HCT116 (cell line): ENCODE measurements around the gene CSN1S1. TPM values are rescaled to one million over a fixed set of nuclear protein-coding genes. Genes with fewer than 3 reads are reported as not detected.
"Not testable (repeated sequence)": the region's sequence is repeated elsewhere in the genome, so short reads cannot be mapped to it uniquely, and the experiment has no call there.

Experiments used
- ATAC-seq: fragments of 200-7000 bp; cut with Tn5 transposase; 2 replicates; pipeline ENCODE4 v1.9.1; 2020; ENCODE audit warnings: mild to moderate bottlenecking, moderate library complexity
- BruUV-seq: library from RNA; stranded (reverse); fragments of 400-500 nt; replicated peaks from 2 replicates; lab custom pipeline; 2021; lab: Mats Ljungman, UMichigan
- CTCF ChIA-PET: fragments of 300-600 bp; sonication (Branson Sonifier 250); formaldehyde crosslinking; loops from one replicate; lab custom pipeline; 2021; ENCODE audit warnings: antibody characterized with exemption; lab: Charles Lee
- POLR2A ChIA-PET: fragments of 300-600, 350-600 bp; sonication (Branson Sonifier 250); formaldehyde crosslinking; loops from one replicate; lab custom pipeline; 2021; ENCODE audit warnings: antibody characterized with exemption; lab: Charles Lee
- RAD21 ChIA-PET, 2 experiments: fragments of 300-600 bp; sonication (Branson Sonifier 250); formaldehyde crosslinking; loops; one replicate each; lab custom pipeline; 2023; ENCODE audit warnings: low total read pairs in 2 of 2; ENCODE audit not compliant: uncharacterized antibody in 2 of 2, unreplicated experiment in 2 of 2, low non-redundant PET in 1 of 2; lab: Charles Lee
- DNase-seq: peaks from one replicate; pipeline ENCODE4 v3.0.0-alpha.2; 2010; ENCODE audit warnings: low read depth, low spot score
- H2AFZ ChIP-seq: fragments of 200-600 bp; shearing (Covaris generic), sonication (generic); 2 replicates; pipeline ENCODE4 v1.6.1; 2017; ENCODE audit warnings: low read depth, mixed run types, mixed read lengths, antibody characterized with exemption, low read length; ENCODE audit not compliant: poor library complexity, severe bottlenecking
- H3K27ac ChIP-seq: 2 replicates; pipeline ENCODE4 v1.5.1; 2012; ENCODE audit warnings: low read depth, low read length
- H3K27me3 ChIP-seq: fragments of 200-600 bp; sonication (generic); 2 replicates; pipeline ENCODE4 v1.6.1; 2016; ENCODE audit warnings: mixed run types, low read length, mixed read lengths; ENCODE audit not compliant: insufficient read depth
- H3K36me3 ChIP-seq, 2 experiments: fragments of 200-500 bp in 1 of 2; fragments of 200-600 bp in 1 of 2; sonication (Bioruptor generic) in 1 of 2; sonication (generic) in 1 of 2; 2 replicates each; pipeline versions ENCODE4 v1.5.1 to v1.6.1; 2014 to 2016; ENCODE audit warnings: low read length in 2 of 2, inconsistent platforms in 1 of 2, mixed read lengths in 1 of 2, mixed run types in 1 of 2; ENCODE audit not compliant: insufficient read depth in 2 of 2, control insufficient read depth in 1 of 2
- H3K4me1 ChIP-seq, 2 experiments: fragments of 200-600 bp in 1 of 2; sonication (generic) in 1 of 2; 2 replicates each; pipeline versions ENCODE4 v1.5.1 to v1.6.1; 2012 to 2017; ENCODE audit warnings: low read length in 2 of 2, inconsistent platforms in 1 of 2, mild to moderate bottlenecking in 1 of 2, mixed read lengths in 1 of 2, mixed run types in 1 of 2, moderate library complexity in 1 of 2; ENCODE audit not compliant: insufficient read depth in 2 of 2, control insufficient read depth in 1 of 2
- H3K4me2 ChIP-seq: fragments of 200-600 bp; sonication (generic); 2 replicates; pipeline ENCODE4 v1.6.1; 2017; ENCODE audit warnings: mixed run types, low read length, mixed read lengths
- H3K4me3 ChIP-seq, 2 experiments: fragments of 200-600 bp in 1 of 2; sonication (generic) in 1 of 2; replicated peaks in 1 of 2; 2 replicates each; pipeline ENCODE4 v1.5.1; 2011 to 2016; ENCODE audit warnings: low read length in 2 of 2, control low read depth in 1 of 2, low read depth in 1 of 2, mild to moderate bottlenecking in 1 of 2, mixed read lengths in 1 of 2, mixed run types in 1 of 2
- H3K79me2 ChIP-seq: fragments of 200-600 bp; sonication (generic); 2 replicates; pipeline ENCODE4 v1.6.1; 2017; ENCODE audit warnings: mild to moderate bottlenecking, mixed run types, low read length, moderate library complexity, mixed read lengths; ENCODE audit not compliant: insufficient read depth
- H3K9ac ChIP-seq: fragments of 200-600 bp; sonication (generic); 2 replicates; pipeline ENCODE4 v1.6.1; 2016; ENCODE audit warnings: low read length, mixed read lengths
- H3K9me2 ChIP-seq: fragments of 200-600 bp; sonication (generic), shearing (Covaris generic); 2 replicates; pipeline ENCODE4 v1.6.1; 2017; ENCODE audit warnings: mixed run types, mild to moderate bottlenecking, moderate library complexity; ENCODE audit not compliant: insufficient read depth
- H3K9me3 ChIP-seq, 2 experiments: fragments of 200-500 bp in 1 of 2; fragments of 200-600 bp in 1 of 2; sonication (Bioruptor generic) in 1 of 2; sonication (generic) in 1 of 2; 2 replicates each; pipeline ENCODE4 v1.6.1; 2014 to 2017; ENCODE audit warnings: low read length in 2 of 2, mixed read lengths in 2 of 2, inconsistent platforms in 1 of 2, low read depth in 1 of 2, mild to moderate bottlenecking in 1 of 2, mixed run types in 1 of 2, moderate library complexity in 1 of 2; ENCODE audit not compliant: control insufficient read depth in 1 of 2, insufficient read depth in 1 of 2
- H4K20me1 ChIP-seq: fragments of 200-600 bp; sonication (generic), shearing (Covaris generic); 2 replicates; pipeline ENCODE4 v1.6.1; 2017; ENCODE audit warnings: mixed run types, mild to moderate bottlenecking, moderate library complexity; ENCODE audit not compliant: insufficient read depth
- ATF3 ChIP-seq: IDR thresholded peaks from 2 replicates; pipeline ENCODE4 v1.6.1; 2012
- EZH2phosphoT487 ChIP-seq: fragments of 200-600 bp; IDR thresholded peaks from 2 replicates; pipeline ENCODE4 v1.6.1; 2018; ENCODE audit warnings: antibody characterized with exemption, borderline replicate concordance
- POLR2AphosphoS5 ChIP-seq: IDR thresholded peaks from 2 replicates; pipeline ENCODE4 v1.6.1; 2011; ENCODE audit warnings: mild to moderate bottlenecking, low read depth, low read length, moderate library complexity
- RAD21 ChIP-seq: IDR thresholded peaks from 2 replicates; pipeline ENCODE4 v1.6.1; 2012; ENCODE audit warnings: low read depth, mild to moderate bottlenecking
- SP1 ChIP-seq: IDR thresholded peaks from 2 replicates; pipeline ENCODE4 v1.6.1; 2012; ENCODE audit warnings: low read depth
- SRF ChIP-seq: IDR thresholded peaks from 2 replicates; pipeline ENCODE4 v1.6.1; 2012; ENCODE audit warnings: low read depth
- YY1 ChIP-seq: IDR thresholded peaks from 2 replicates; pipeline ENCODE4 v1.6.1; 2011; ENCODE audit warnings: low read length, low read depth, moderate library complexity, mild to moderate bottlenecking; ENCODE audit not compliant: insufficient replicate concordance; ENCODE audit errors: extremely low read depth
- intact Hi-C: fragments of 100-400 bp; cut with micrococcal nuclease; formaldehyde crosslinking; loops from 2 replicates; pipeline ENCODE4 v1.10.0; 2022
- total RNA-seq: library from RNA; stranded (reverse); gene quantifications from one replicate; pipeline ENCODE4 v1.2.1, GENCODE V29; 2021; ENCODE audit not compliant: unreplicated experiment

CSN1S1 gene
- total RNA-seq, 1 experiment from 2014 or later, result not detected

- no peaks in the 10 kb centered on the region for H3K4me1 ChIP-seq
- ChIA-PET CTCF (no interaction called here), POLR2A (no interaction called here), RAD21 (no interaction called here)
- no TSS peak for BruUV-seq
- no peak overlapping the region for H3K4me2 ChIP-seq
- DNase-seq (no peak), ATAC-seq (no peak)
- intact Hi-C loops, result no loop called here
- no peaks in the 10 kb centered on the region for H3K9me2 ChIP-seq
- TF ChIP-seq ATF3, result no peak
- no peak for TF ChIP-seq EZH2phosphoT487
- TF ChIP-seq SRF, result no peak
- H3K27ac ChIP-seq, result no peak overlapping the region
- H4K20me1 ChIP-seq, result no peaks in the 10 kb centered on the region
- H3K4me3 ChIP-seq, result no peak overlapping the region
- H2AFZ ChIP-seq, result no peak overlapping the region
- no peaks in the 10 kb centered on the region for H3K79me2 ChIP-seq
- H3K27me3 ChIP-seq, result no peaks in the 10 kb centered on the region
- no peaks in the 10 kb centered on the region for H3K36me3 ChIP-seq
- H3K9me3 ChIP-seq, result no peaks in the 10 kb centered on the region
- H3K9ac ChIP-seq, result no peak overlapping the region
These were observed 20.7 kb upstream of the CSN1S1 start for GRCh38 chr4:69910016-69910782.

DNA sequence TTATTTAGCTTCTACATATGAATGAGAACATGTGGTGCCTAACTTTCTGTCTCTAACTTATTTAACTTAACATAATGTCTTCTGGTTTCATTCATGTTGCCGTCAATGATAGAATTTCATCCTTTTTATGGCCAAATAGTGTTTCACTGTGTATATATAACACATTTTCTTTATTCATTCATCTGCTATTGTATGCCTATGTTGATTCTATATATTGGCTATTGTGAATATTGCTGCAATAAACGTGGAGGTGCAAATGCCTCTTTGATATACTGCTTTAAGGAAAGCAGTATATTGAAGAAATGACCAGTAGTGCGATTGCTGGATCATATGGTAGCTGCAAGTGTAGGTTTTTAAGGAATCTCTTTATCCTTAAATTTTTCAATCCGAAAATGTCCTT, 10.0 kb upstream of the CSN1S1 start:
- ATAC-seq, result no peak
- CTCF ChIA-PET, result no interaction called here
- no peaks in the 10 kb centered on the region for H3K36me3 ChIP-seq
- H3K9me3 ChIP-seq, result no peaks in the 10 kb centered on the region
- no peaks in the 10 kb centered on the region for H3K9me2 ChIP-seq
- POLR2A ChIA-PET, result no interaction called here
- H3K4me3 ChIP-seq, result no peak overlapping the region
- no peaks in the 10 kb centered on the region for H3K79me2 ChIP-seq
- H3K27ac ChIP-seq, result no peak overlapping the region
- intact Hi-C loops, result no loop called here
- BruUV-seq, result no TSS peak
- H3K4me2 ChIP-seq, result no peak overlapping the region
- no peaks in the 10 kb centered on the region for H4K20me1 ChIP-seq
- H2AFZ ChIP-seq, result no peak overlapping the region
- RAD21 ChIA-PET, result no interaction called here
- H3K9ac ChIP-seq, result no peak overlapping the region
- TF ChIP-seq POLR2AphosphoS5, result no peak
- TF ChIP-seq YY1, result no peak
- TF ChIP-seq SP1, result no peak
- TF ChIP-seq RAD21, result no peak
- H3K27me3 ChIP-seq, result no peaks in the 10 kb centered on the region
- H3K4me1 ChIP-seq, result no peaks in the 10 kb centered on the region
- no peak for DNase-seq

DNA sequence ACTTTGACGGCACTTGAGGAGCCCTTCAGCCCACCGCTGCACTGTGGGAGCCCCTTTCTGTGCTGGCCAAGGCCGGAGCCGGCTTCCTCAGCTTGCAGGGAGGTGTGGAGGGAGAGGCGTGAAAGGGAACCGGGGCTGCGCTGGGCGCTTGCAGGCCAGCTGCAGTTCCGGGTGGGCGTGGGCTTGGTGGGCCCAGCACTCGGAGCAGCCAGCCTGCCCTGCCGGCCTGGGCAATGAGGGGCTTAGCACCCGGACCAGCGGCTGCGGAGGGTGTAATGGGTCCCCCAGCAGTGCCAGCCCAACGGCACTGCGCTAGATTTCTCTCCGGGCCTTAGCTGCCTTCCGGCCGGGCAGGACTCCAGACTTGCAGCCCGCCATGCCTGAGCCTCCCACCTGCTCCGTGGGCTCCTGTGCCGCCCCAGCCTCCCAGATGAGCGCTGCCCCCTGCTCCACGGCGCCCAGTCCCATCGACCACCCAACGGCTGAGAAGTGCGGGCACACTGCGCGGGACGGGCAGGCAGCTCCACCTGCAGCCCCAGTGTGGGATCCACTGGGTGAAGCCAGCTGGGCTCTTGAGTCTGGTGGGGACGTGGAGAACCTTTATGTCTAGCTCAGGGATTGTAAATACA, 7.0 kb upstream of the CSN1S1 start:
- RAD21 ChIA-PET, H3K4me2 ChIP-seq, H3K27ac ChIP-seq, H3K9ac ChIP-seq, H4K20me1 ChIP-seq, H3K9me2 ChIP-seq, H3K36me3 ChIP-seq, intact Hi-C loops, H3K9me3 ChIP-seq, H3K27me3 ChIP-seq, POLR2A ChIA-PET, BruUV-seq, DNase-seq, CTCF ChIA-PET, H2AFZ ChIP-seq, H3K4me3 ChIP-seq, H3K4me1 ChIP-seq, H3K79me2 ChIP-seq, ATAC-seq: not testable (repeated sequence)
